NK-92 (cell line): ENCODE data around the gene WFS1.

Experiments
- DNase-seq: peaks from one replicate; lab custom pipeline; 2025; ENCODE audit not compliant: unreplicated experiment; lab: John Stamatoyannopoulos, UW

Gene WFS1

GRCh38 chr4:6296026-6296425, 26.4 kb downstream of the WFS1 start:
- no peak for DNase-seq

GRCh38 chr4:6297266-6297815, 27.7 kb downstream of the WFS1 start:
- DNase-seq = no peak

- DNase-seq = no peak
Measured at GRCh38 chr4:6298035-6298434, 28.4 kb downstream of the WFS1 start.

- DNase-seq = no peak
Measured at GRCh38 chr4:6298852-6299251, 29.2 kb downstream of the WFS1 start.

GRCh38 chr4:6299875-6300274, 30.2 kb downstream of the WFS1 start:
- no peak for DNase-seq

GRCh38 chr4:6300359-6300758, 30.7 kb downstream of the WFS1 start:
- DNase-seq = no peak

- no peak for DNase-seq
Measured at GRCh38 chr4:6301051-6301731, 31.5 kb downstream of the WFS1 start.

GRCh38 chr4:6301732-6302442, 32.2 kb downstream of the WFS1 start:
- DNase-seq = no peak

- no peak for DNase-seq
Measured at GRCh38 chr4:6302869-6303268, 33.2 kb downstream of the WFS1 start.

- no peak for DNase-seq
Measured at GRCh38 chr4:6303943-6304342, 34.3 kb downstream of the WFS1 start.

- DNase-seq = no peak
Measured at GRCh38 chr4:6306299-6306698, 36.6 kb downstream of the WFS1 start.

GRCh38 chr4:6307230-6307629, 37.6 kb downstream of the WFS1 start:
- DNase-seq = no peak

GRCh38 chr4:6307891-6308290, 38.2 kb downstream of the WFS1 start:
- DNase-seq = no peak

GRCh38 chr4:6308899-6309643, 39.4 kb downstream of the WFS1 start:
- no peak for DNase-seq

- no peak for DNase-seq
Measured at GRCh38 chr4:6309777-6310176, 40.1 kb downstream of the WFS1 start.

GRCh38 chr4:6313216-6313615, 43.6 kb downstream of the WFS1 start:
- DNase-seq = no peak

GRCh38 chr4:6316461-6317003, 46.9 kb downstream of the WFS1 start:
- DNase-seq = no peak

- DNase-seq = no peak
Measured at GRCh38 chr4:6318206-6318605, 48.6 kb downstream of the WFS1 start.

GRCh38 chr4:6319530-6320150, 50.0 kb downstream of the WFS1 start:
- no peak for DNase-seq

- DNase-seq = no peak
Measured at GRCh38 chr4:6320663-6321062, 51.0 kb downstream of the WFS1 start.

- no peak for DNase-seq
Measured at GRCh38 chr4:6321361-6321760, 51.7 kb downstream of the WFS1 start.
